CD14-positive monocyte (primary cell): ENCODE results near the gene SEPTIN10. TPM values are rescaled to one million over a fixed set of nuclear protein-coding genes. Genes with fewer than 3 reads are reported as not detected.

Experiments
- DNase-seq, 3 donors: peaks; one replicate each; pipeline ENCODE4 v3.0.0-alpha.2; 2011 to 2022
- H2AFZ ChIP-seq: 2 replicates; pipeline ENCODE4 v1.6.0; 2012; ENCODE audit warnings: mild to moderate bottlenecking, low read depth, low read length, inconsistent platforms; ENCODE audit not compliant: insufficient read depth, poor library complexity, severe bottlenecking
- H3K27ac ChIP-seq, 2 donors: 1 replicate in 1 of 2; 2 replicates in 1 of 2; pipeline ENCODE4 v1.5.1; 2012 to 2013; ENCODE audit warnings: low read length in 2 of 2, control low read depth in 1 of 2, inconsistent platforms in 1 of 2, low read depth in 1 of 2, mild to moderate bottlenecking in 1 of 2
- H3K27me3 ChIP-seq, 2 donors: one replicate each; pipeline versions ENCODE4 v1.6.0 to v1.6.1; 2011 to 2013; ENCODE audit warnings: low read length in 2 of 2; ENCODE audit not compliant: control insufficient read depth in 2 of 2, insufficient read depth in 2 of 2
- H3K36me3 ChIP-seq, 2 donors: replicated peaks in 1 of 2; 1 replicate in 1 of 2; 2 replicates in 1 of 2; pipeline versions ENCODE4 v1.5.1 to v1.6.1; 2012 to 2013; ENCODE audit warnings: low read length in 2 of 2, control low read depth in 1 of 2, inconsistent platforms in 1 of 2, mild to moderate bottlenecking in 1 of 2; ENCODE audit not compliant: insufficient read depth in 2 of 2, control insufficient read depth in 1 of 2
- H3K4me1 ChIP-seq, 2 donors: 1 replicate in 1 of 2; 2 replicates in 1 of 2; pipeline versions ENCODE4 v1.5.1 to v1.6.1; 2012 to 2013; ENCODE audit warnings: low read length in 2 of 2, control low read depth in 1 of 2, inconsistent platforms in 1 of 2, mild to moderate bottlenecking in 1 of 2, moderate library complexity in 1 of 2; ENCODE audit not compliant: insufficient read depth in 2 of 2, control insufficient read depth in 1 of 2
- H3K4me2 ChIP-seq: replicated peaks from 2 replicates; pipeline ENCODE3; 2012; ENCODE audit warnings: low read length, moderate library complexity, mild to moderate bottlenecking; ENCODE audit not compliant: poor library complexity, severe bottlenecking; ENCODE audit errors: extremely low read depth
- H3K4me3 ChIP-seq, 3 experiments: fragments of 200-600 bp in 1 of 3; sonication (generic) in 1 of 3; replicated peaks in 1 of 3; 1 replicate in 2 of 3; 2 replicates in 1 of 3; pipeline ENCODE4 v1.5.1; 2011 to 2013; ENCODE audit warnings: low read length in 3 of 3, mild to moderate bottlenecking in 3 of 3, control low read depth in 2 of 3, low read depth in 2 of 3, inconsistent platforms in 1 of 3, moderate library complexity in 1 of 3
- H3K79me2 ChIP-seq: 2 replicates; pipeline ENCODE4 v1.6.0; 2012; ENCODE audit warnings: mild to moderate bottlenecking, control low read depth, inconsistent platforms, low read length, moderate library complexity; ENCODE audit not compliant: insufficient read depth
- H3K9ac ChIP-seq: 2 replicates; pipeline ENCODE4 v1.6.0; 2017; ENCODE audit warnings: low read length, mild to moderate bottlenecking; ENCODE audit not compliant: insufficient read depth, poor library complexity, severe bottlenecking
- H3K9me3 ChIP-seq, 2 donors: replicated peaks in 1 of 2; 1 replicate in 1 of 2; 2 replicates in 1 of 2; pipeline versions ENCODE4 v1.5.1 to v1.6.1; 2012 to 2013; ENCODE audit warnings: low read length in 2 of 2, control low read depth in 1 of 2; ENCODE audit not compliant: control insufficient read depth in 1 of 2, insufficient read depth in 1 of 2
- H4K20me1 ChIP-seq: 2 replicates; pipeline ENCODE4 v1.6.0; 2012; ENCODE audit warnings: mild to moderate bottlenecking, low read length, control low read depth, moderate library complexity; ENCODE audit not compliant: insufficient read depth
- H3K27ac Mint-ChIP-seq, 7 donors: one replicate each; pipeline ENCODE4 v1.8.0; 2020; ENCODE audit warnings: mild to moderate bottlenecking in 7 of 7, mixed read lengths in 7 of 7, moderate library complexity in 6 of 7, inconsistent platforms in 2 of 7
- H3K27me3 Mint-ChIP-seq, 3 donors: one replicate each; pipeline ENCODE4 v1.8.0; 2021 to 2022; ENCODE audit warnings: low read depth in 3 of 3, mild to moderate bottlenecking in 3 of 3, mixed read lengths in 3 of 3, moderate library complexity in 3 of 3, inconsistent platforms in 1 of 3
- H3K36me3 Mint-ChIP-seq, 2 donors: one replicate each; pipeline ENCODE4 v1.8.0; 2020; ENCODE audit warnings: mixed read lengths in 2 of 2, inconsistent platforms in 1 of 2, mild to moderate bottlenecking in 1 of 2
- H3K4me1 Mint-ChIP-seq: one replicate; pipeline ENCODE4 v1.8.0; 2020; ENCODE audit warnings: mild to moderate bottlenecking, mixed read lengths
- H3K4me3 Mint-ChIP-seq, 2 donors: one replicate each; pipeline ENCODE4 v1.8.0; 2020; ENCODE audit warnings: mild to moderate bottlenecking in 2 of 2, mixed read lengths in 2 of 2, moderate library complexity in 1 of 2
- H3K9me3 Mint-ChIP-seq, 7 donors: one replicate each; pipeline ENCODE4 v1.8.0; 2020 to 2022; ENCODE audit warnings: mixed read lengths in 7 of 7, mild to moderate bottlenecking in 6 of 7, moderate library complexity in 6 of 7, inconsistent platforms in 2 of 7
- CTCF ChIP-seq: fragments of 200-600 bp; IDR thresholded peaks from one replicate; pipeline ENCODE4 v1.8.0; 2022; ENCODE audit warnings: antibody characterized with exemption, mild to moderate bottlenecking
- WGBS: methylation state at CpG from one replicate; pipeline ENCODE4 v1.1.5; 2013; ENCODE audit warnings: missing lambda C conversion rate; ENCODE audit not compliant: insufficient coverage; 5-methylcytosine and 5-hydroxymethylcytosine counted together
- intact Hi-C, 2 donors: fragments of 100-400 bp; cut with micrococcal nuclease; formaldehyde crosslinking; loops; one replicate each; pipeline versions ENCODE4 v1.15.0 to v1.15.1; 2023
- polyA plus RNA-seq, 3 donors: library from polyadenylated mRNA; depleted of rRNA in 1 of 3; unstranded in 2 of 3; stranded (reverse) in 1 of 3; fragments of 300-500 nt in 2 of 3; fragments of >200 nt in 1 of 3; fragmentation: Illumina TruSeq in 2 of 3; gene quantifications; 1 replicate in 2 of 3; 2 replicates in 1 of 3; pipeline ENCODE4 v1.2.3, GENCODE V29; 2012 to 2021

SEPTIN10 gene
- polyA plus RNA-seq, 3 donors, result 4.2 to 6.8 (median 4.4) TPM

- Histone ChIP-seq H3K27ac (peak overlapping the region; percentile 87 to 89), H3K9ac (no peak overlapping the region), H3K36me3 (no peaks in the 10 kb centered on the region), H2AFZ (no peak overlapping the region), H3K4me1 (peaks cover 57 to 60% of the 10 kb centered on the region in 2 donors), H3K4me3 (peak overlapping the region in 1 of 3 experiments; percentile 18), H4K20me1 (no peaks in the 10 kb centered on the region), H3K4me2 (peak overlapping the region; percentile 34), H3K27me3 (no peaks in the 10 kb centered on the region), H3K9me3 (no peaks in the 10 kb centered on the region), H3K79me2 (no peaks in the 10 kb centered on the region)
- no CpG with 5 or more reads among the region's 1 CpG for WGBS
- Mint-ChIP-seq H3K4me1 (peaks cover 64% of the 10 kb centered on the region), H3K36me3 (peaks cover 0 to 1% of the 10 kb centered on the region in 2 donors), H3K4me3 (peak overlapping the region in 1 of 2 donors; percentile 35), H3K27ac (peak overlapping the region; percentile 94 to 99 (median 96)), H3K27me3 (no peaks in the 10 kb centered on the region), H3K9me3 (peaks cover 0 to 8% (median 3%) of the 10 kb centered on the region in 7 donors)
- intact Hi-C loops, result no loop called here
- DNase-seq, result peak; percentile 87 to 96 (median 94)
- no peak for TF ChIP-seq CTCF
These were observed 22.6 kb upstream of the SEPTIN10 start for GRCh38 chr2:109636317-109636716.

- DNase-seq, result peak; percentile 19 to 45 (median 24)
- no peaks in the 10 kb centered on the region for H3K27me3 Mint-ChIP-seq
- no peak overlapping the region for H3K4me3 Mint-ChIP-seq
- H3K4me1 ChIP-seq, result peaks cover 57 to 60% of the 10 kb centered on the region in 2 donors
- H3K4me1 Mint-ChIP-seq, result peaks cover 64% of the 10 kb centered on the region
- 80% methylated on average over 1 of the region's 11 CpGs for WGBS
- H3K36me3 Mint-ChIP-seq, result peaks cover 0 to 1% of the 10 kb centered on the region in 2 donors
- H3K27me3 ChIP-seq, result no peaks in the 10 kb centered on the region
- intact Hi-C loops, result no loop called here
- peak overlapping the region; percentile 18 for H3K9ac ChIP-seq
- peak overlapping the region; percentile 34 for H3K4me2 ChIP-seq
- TF ChIP-seq CTCF, result no peak
- H4K20me1 ChIP-seq, result no peaks in the 10 kb centered on the region
- no peaks in the 10 kb centered on the region for H3K9me3 ChIP-seq
- peak overlapping the region; percentile 79 to 99 (median 95) for H3K27ac Mint-ChIP-seq
- H2AFZ ChIP-seq, result no peak overlapping the region
- H3K36me3 ChIP-seq, result no peaks in the 10 kb centered on the region
- no peaks in the 10 kb centered on the region for H3K79me2 ChIP-seq
- H3K4me3 ChIP-seq, result peak overlapping the region in 1 of 3 experiments; percentile 7
- peak overlapping the region; percentile 81 to 87 for H3K27ac ChIP-seq
- peaks cover 0 to 8% (median 3%) of the 10 kb centered on the region in 7 donors for H3K9me3 Mint-ChIP-seq
These were observed 21.9 kb upstream of the SEPTIN10 start for GRCh38 chr2:109635426-109636304.
